Activated naive CD4-positive, alpha-beta T cell treated with anti-CD3 and anti-CD28 coated beads, Interleukin-2, amount 50 U/mL, for 72 hours (primary cell): Measurements from ENCODE around the gene DLGAP4. TPM values are rescaled to one million over a fixed set of nuclear protein-coding genes. Genes with fewer than 3 reads are reported as not detected.
"Not testable (repeated sequence)": the region's sequence is repeated elsewhere in the genome, so short reads cannot be mapped to it uniquely, and the experiment has no call there.

Experiments used
- ATAC-seq, 2 donors: fragments of 150-1000 bp; cut with Tn5 transposase; 2 replicates each; pipeline ENCODE4 v1.10.0; 2021; ENCODE audit warnings: mild to moderate bottlenecking in 2 of 2, moderate library complexity in 2 of 2
- DNase-seq, 2 donors: peaks; one replicate each; pipeline ENCODE4 v3.0.0; 2021 to 2022; ENCODE audit warnings: low spot score in 2 of 2
- H3K27ac Mint-ChIP-seq, 2 donors: one replicate each; pipeline ENCODE4 v1.8.0; 2022; ENCODE audit warnings: mild to moderate bottlenecking in 2 of 2, mixed read lengths in 2 of 2
- H3K36me3 Mint-ChIP-seq, 2 donors: one replicate each; pipeline ENCODE4 v1.8.0; 2022; ENCODE audit warnings: mixed read lengths in 2 of 2
- H3K9me3 Mint-ChIP-seq, 2 donors: one replicate each; pipeline ENCODE4 v1.8.0; 2022; ENCODE audit warnings: mixed read lengths in 2 of 2
- total RNA-seq, 2 donors: library from RNA; stranded (reverse); gene quantifications; one replicate each; pipeline ENCODE4 v1.2.3, GENCODE V29; 2022

DLGAP4 gene
- total RNA-seq, 2 donors from 2014 or later = 29.7 to 40.2 TPM

GRCh38 chr20:36519944-36520343 lies 213.8 kb downstream of the DLGAP4 start:
- H3K27ac Mint-ChIP-seq = peak overlapping the region in 1 of 2 donors; percentile 80
- H3K9me3 Mint-ChIP-seq = no peaks in the 10 kb centered on the region
- no peaks in the 10 kb centered on the region for H3K36me3 Mint-ChIP-seq
- ATAC-seq (peak in 1 of 2 donors; percentile 40), DNase-seq (no peak)

DNA sequence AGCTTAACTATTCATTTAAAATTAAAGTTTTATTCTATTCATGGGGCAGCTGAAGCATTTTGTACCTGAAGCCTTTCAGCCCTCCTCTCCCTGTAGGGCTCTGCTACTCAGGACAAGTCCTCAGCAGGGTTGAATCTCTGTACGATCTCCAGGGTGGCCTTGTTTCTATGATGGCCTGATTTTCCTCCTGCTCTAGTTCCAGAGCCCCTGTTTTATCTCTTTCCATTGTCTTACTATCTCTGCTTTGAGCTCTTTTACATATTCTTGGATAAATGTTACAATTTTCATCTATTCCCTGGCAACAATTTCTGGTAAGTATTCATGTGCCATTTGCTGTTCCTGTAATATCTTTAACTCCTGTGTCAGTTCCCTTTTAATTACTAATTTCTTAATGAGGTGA lies 215.4 kb downstream of the DLGAP4 start:
- H3K27ac Mint-ChIP-seq = peak overlapping the region in 1 of 2 donors; percentile 61
- no peaks in the 10 kb centered on the region for H3K36me3 Mint-ChIP-seq
- no peak for DNase-seq
- no peaks in the 10 kb centered on the region for H3K9me3 Mint-ChIP-seq
- no peak for ATAC-seq

GRCh38 chr20:36522412-36522811 lies 216.3 kb downstream of the DLGAP4 start:
- H3K27ac Mint-ChIP-seq, H3K36me3 Mint-ChIP-seq, DNase-seq, ATAC-seq, H3K9me3 Mint-ChIP-seq: not testable (repeated sequence)

DNA sequence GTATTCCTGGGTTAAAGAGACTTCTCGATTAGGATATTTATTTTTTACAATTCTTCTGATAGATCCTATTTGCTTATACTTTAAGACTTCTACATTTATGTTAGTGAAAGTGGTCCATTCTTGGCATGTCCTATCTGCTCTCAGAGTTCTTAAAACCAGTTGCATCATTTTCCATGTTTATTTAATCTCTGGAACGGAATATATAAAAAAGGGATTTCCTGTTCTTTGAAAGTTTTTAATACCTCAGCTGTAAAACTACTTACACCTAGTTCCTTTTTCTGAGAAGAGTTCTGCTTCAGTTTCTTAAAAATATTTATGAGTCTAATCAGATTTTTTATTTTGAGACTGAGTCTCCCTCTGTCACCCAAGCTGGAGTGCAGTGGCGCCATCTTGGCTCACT lies 217.2 kb downstream of the DLGAP4 start:
- no peaks in the 10 kb centered on the region for H3K9me3 Mint-ChIP-seq
- ATAC-seq (no peak), DNase-seq (no peak)
- H3K27ac Mint-ChIP-seq = no peak overlapping the region
- no peaks in the 10 kb centered on the region for H3K36me3 Mint-ChIP-seq

GRCh38 chr20:36525620-36526365 lies 219.7 kb downstream of the DLGAP4 start:
- Mint-ChIP-seq H3K9me3 (no peaks in the 10 kb centered on the region), H3K36me3 (no peaks in the 10 kb centered on the region), H3K27ac (peak overlapping the region in 1 of 2 donors; percentile 25)
- ATAC-seq = no peak
- no peak for DNase-seq

- Mint-ChIP-seq H3K9me3 (no peaks in the 10 kb centered on the region), H3K27ac (peak overlapping the region in 1 of 2 donors; percentile 14), H3K36me3 (no peaks in the 10 kb centered on the region)
- ATAC-seq (no peak), DNase-seq (no peak)
Measured at GRCh38 chr20:36526521-36527011, 220.4 kb downstream of the DLGAP4 start.

GRCh38 chr20:36527331-36528125 lies 221.4 kb downstream of the DLGAP4 start:
- ATAC-seq (no peak), DNase-seq (no peak)
- Mint-ChIP-seq H3K9me3 (no peaks in the 10 kb centered on the region), H3K27ac (no peak overlapping the region), H3K36me3 (no peaks in the 10 kb centered on the region)

DNA sequence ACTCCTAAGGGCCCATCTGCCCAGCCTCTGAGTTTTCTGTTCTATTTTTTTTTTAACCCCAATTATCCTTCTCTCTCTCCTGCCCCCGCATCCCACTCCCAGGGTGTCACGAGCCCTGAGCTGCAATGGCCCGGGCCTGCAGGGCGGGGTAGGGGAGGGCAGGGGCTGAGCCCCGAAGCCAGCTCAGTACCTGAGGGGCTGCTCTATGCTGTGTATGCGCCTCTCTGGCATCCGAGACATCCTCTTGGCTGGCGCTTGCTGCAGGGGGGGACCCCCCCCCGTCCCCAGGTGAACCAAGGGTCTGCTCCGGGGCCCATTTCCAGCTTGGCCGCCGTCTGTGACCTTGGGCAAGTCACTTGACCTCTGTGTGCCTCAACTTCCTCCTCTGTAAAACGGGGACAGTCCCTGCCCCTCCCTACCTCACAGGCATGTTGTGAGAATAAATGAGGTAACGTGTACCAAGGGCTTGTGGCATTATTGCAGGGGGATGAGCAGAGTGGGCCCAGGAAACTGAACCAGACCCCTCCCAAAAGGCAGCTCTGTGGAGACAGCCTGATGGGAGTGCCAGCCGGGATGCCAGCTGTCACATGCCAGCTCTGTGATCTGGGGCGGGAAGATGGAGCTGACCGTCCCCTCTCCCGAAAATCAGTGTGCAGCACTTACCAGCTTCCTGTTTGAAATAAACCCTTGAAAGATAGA lies 222.2 kb downstream of the DLGAP4 start:
- peak overlapping the region in 1 of 2 donors; percentile 26 for H3K27ac Mint-ChIP-seq
- ATAC-seq (no peak), DNase-seq (no peak)
- no peaks in the 10 kb centered on the region for H3K9me3 Mint-ChIP-seq
- no peaks in the 10 kb centered on the region for H3K36me3 Mint-ChIP-seq

DNA sequence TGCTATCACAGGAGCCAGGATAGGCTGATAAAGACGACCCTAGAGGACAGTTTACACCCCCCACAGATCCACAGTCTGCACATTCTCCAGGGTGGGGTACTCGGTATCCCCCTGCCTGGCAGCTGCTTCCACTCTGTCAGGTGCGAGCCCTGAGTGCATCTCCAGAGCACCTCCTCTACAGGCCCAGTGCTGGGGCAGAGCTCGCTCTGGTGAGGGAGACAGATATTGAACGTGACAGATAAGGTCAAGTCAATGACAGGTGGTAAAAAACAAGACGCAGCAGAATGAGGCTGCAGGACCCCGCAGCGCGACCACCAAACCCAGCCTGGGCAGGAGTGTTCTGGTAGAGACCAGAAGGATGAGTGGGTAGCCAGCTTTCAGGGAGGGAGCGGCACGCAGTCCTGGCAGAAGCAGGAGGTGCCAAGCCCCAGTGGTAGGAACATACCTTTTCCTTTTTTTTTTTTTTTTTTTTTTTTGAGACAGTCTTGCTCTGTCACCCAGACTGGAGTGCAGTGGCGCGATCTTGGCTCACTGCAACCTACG lies 222.8 kb downstream of the DLGAP4 start:
- DNase-seq (no peak), ATAC-seq (no peak)
- Mint-ChIP-seq H3K9me3 (no peaks in the 10 kb centered on the region), H3K27ac (peak overlapping the region in 1 of 2 donors; percentile 26), H3K36me3 (no peaks in the 10 kb centered on the region)

DNA sequence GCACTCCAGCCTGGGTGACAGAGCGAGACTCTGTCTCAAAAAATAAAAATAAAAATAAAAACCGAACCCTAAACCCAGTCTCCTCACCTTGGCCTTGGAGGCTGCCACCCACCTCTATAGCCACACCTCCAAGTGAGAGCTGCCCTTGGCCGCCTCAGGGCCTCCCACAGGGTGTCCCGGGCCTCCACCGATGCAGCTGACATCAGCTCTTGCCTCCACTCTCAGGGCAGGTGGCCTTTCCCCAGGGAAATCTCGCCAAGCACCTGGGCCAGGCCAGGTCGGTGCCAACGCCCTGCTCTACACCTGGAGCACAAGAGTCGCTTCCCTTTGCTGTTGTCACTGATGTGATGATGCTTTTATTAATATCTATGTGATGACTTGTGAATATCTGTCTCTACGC lies 226.2 kb downstream of the DLGAP4 start:
- no peak for DNase-seq
- no peak for ATAC-seq
- Mint-ChIP-seq H3K9me3 (no peaks in the 10 kb centered on the region), H3K27ac (peak overlapping the region in 1 of 2 donors; percentile 11), H3K36me3 (no peaks in the 10 kb centered on the region)

GRCh38 chr20:36532822-36533221 lies 226.7 kb downstream of the DLGAP4 start:
- no peak for ATAC-seq
- no peak for DNase-seq
- H3K9me3 Mint-ChIP-seq = no peaks in the 10 kb centered on the region
- peak overlapping the region in 1 of 2 donors; percentile 11 for H3K27ac Mint-ChIP-seq
- H3K36me3 Mint-ChIP-seq = no peaks in the 10 kb centered on the region

- Mint-ChIP-seq H3K36me3 (no peaks in the 10 kb centered on the region), H3K27ac (no peak overlapping the region), H3K9me3 (no peaks in the 10 kb centered on the region)
- ATAC-seq (no peak), DNase-seq (no peak)
Measured at GRCh38 chr20:36538026-36538722, 232.0 kb downstream of the DLGAP4 start.

- H3K27ac Mint-ChIP-seq = no peak overlapping the region
- no peaks in the 10 kb centered on the region for H3K36me3 Mint-ChIP-seq
- DNase-seq (no peak), ATAC-seq (no peak)
- no peaks in the 10 kb centered on the region for H3K9me3 Mint-ChIP-seq
Measured at GRCh38 chr20:36540551-36541211, 234.5 kb downstream of the DLGAP4 start.

GRCh38 chr20:36541227-36541767 lies 235.2 kb downstream of the DLGAP4 start, which contains the start of gene MYL9:
MYL9 (plus strand) TSS chr20:36541519; CDS start chr20:36544885, 3,366 bp downstream.
- DNase-seq (peak in 1 of 2 donors; percentile 12), ATAC-seq (peak; percentile 49 to 52)
- H3K27ac Mint-ChIP-seq = no peak within 1 kb of the TSS
- no peaks in the 10 kb centered on the region for H3K9me3 Mint-ChIP-seq
- no peaks in the 10 kb centered on the region for H3K36me3 Mint-ChIP-seq

DNA sequence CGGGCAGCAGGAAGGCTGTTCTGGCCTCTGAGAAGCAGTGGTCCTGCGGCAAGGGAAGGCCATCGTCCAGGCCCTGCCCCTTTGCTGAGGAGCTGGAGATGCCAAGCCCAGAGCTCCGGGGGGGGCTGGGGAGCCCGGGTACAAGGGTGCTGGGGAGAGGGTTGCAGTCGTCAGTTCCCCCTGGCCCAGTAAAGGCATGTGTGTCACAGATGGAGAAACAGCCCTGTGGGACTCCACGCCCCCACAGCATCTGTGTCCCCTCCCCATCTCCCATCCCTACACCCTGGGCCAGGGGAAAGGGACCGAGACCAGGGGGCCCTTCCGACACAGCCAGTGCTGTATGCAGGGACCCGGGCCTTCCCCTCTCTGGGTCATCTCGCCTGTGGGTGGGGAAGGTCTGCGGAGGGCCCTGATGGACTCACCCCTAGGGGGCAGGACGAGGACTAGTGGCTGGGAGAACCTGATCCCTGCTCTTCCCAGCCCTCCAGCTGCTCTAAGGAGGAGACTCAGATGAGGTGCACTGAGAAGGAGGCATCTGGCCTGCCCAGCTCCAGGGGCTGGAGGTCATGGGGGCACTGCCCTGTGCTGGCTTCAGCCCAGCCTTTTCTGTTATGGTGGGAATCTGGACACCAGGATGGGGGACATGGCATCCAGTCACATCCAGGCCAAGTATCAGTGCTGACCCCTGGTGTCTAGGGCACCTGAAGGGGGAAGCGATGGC lies 235.8 kb downstream of the DLGAP4 start:
- DNase-seq = no peak
- Mint-ChIP-seq H3K36me3 (no peaks in the 10 kb centered on the region), H3K27ac (no peak overlapping the region), H3K9me3 (no peaks in the 10 kb centered on the region)
- no peak for ATAC-seq
